ENCODE results near the gene ATIC.

DNA sequence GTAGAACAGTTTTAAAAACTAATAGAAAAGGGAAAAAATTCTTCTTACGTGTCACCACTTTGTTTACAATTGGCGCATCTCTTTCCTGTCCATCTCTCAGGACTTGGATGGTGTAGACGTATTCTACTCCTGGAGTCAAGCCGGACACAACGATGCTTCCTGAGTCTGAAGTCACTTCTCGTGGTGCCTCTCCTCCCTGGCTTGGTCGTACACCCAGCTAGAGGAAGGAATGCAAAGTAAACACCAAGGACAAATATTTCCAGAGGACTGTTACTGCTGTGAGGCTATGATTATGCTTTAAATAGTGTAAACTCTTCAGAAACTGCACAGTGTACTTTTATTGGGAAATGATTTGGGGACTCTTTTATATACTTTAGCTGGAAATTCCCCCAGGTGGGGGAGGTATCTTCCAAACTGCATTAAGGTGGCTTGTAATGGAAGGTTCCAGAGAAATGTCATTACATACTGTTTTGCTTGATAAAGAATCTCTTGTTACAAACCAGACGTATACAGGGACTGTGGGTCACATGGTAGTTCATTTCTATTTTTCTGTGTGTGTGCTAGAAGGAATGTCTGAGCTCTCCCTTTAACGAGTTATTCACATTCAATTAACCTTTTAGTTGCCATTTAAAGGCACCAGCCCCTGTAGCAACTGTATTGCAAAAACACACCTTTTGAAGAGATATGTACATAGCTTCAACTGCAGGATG, 85.9 kb downstream of the ATIC start:
- no peak for TF ChIP-seq POLR2A (IDR thresholded peaks at IDR 0.05)
- TF ChIP-seq, protein P1, sequence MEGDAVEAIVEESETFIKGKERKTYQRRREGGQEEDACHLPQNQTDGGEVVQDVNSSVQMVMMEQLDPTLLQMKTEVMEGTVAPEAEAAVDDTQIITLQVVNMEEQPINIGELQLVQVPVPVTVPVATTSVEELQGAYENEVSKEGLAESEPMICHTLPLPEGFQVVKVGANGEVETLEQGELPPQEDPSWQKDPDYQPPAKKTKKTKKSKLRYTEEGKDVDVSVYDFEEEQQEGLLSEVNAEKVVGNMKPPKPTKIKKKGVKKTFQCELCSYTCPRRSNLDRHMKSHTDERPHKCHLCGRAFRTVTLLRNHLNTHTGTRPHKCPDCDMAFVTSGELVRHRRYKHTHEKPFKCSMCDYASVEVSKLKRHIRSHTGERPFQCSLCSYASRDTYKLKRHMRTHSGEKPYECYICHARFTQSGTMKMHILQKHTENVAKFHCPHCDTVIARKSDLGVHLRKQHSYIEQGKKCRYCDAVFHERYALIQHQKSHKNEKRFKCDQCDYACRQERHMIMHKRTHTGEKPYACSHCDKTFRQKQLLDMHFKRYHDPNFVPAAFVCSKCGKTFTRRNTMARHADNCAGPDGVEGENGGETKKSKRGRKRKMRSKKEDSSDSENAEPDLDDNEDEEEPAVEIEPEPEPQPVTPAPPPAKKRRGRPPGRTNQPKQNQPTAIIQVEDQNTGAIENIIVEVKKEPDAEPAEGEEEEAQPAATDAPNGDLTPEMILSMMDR (IDR thresholded peaks at IDR 0.05) = no peak

Data from ovary (tissue), 3 donors.